GM12874 (cell line): Measurements from ENCODE around the gene LDLRAD2.

Source experiments
- CTCF ChIP-seq: IDR thresholded peaks from 2 replicates; pipeline ENCODE4 v1.5.1; 2011; ENCODE audit warnings: low read depth, mild to moderate bottlenecking, control low read depth, low read length, moderate library complexity; ENCODE audit not compliant: insufficient read depth

Gene LDLRAD2

DNA sequence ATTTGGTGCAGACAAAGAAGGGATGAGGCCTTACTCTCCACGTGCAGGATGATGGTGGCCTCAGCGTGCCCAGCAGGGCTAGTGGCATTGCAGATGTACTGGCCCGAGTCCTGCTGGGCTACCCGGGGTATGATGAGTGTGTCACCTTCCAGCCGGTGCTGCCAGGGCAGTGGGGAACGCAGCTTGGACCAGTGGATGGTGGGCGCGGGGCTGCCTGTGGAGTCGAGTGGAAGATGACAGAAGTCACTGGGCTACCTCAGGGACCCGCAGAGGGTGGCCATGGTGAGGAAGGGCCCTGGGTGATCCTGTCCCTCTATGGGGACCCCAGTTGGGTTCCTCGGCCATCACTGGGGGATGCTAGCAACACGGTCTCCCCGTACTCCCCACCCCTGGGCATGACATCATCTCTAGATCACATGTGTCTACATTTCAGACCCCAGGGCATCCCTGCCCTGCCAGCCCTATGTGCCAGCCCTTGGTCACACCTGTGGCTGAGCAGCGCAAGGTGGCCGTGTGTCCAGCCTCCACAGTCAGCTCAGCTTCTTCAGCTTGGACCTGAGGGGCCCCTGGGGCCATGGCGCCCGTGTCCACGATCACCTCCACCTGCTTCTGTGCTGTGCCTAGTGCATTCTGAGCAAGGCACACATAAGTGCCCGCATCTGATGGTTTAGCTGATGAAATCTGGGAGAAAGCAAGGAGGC is 27.4 kb downstream of the LDLRAD2 start:
- no peak for TF ChIP-seq CTCF

DNA sequence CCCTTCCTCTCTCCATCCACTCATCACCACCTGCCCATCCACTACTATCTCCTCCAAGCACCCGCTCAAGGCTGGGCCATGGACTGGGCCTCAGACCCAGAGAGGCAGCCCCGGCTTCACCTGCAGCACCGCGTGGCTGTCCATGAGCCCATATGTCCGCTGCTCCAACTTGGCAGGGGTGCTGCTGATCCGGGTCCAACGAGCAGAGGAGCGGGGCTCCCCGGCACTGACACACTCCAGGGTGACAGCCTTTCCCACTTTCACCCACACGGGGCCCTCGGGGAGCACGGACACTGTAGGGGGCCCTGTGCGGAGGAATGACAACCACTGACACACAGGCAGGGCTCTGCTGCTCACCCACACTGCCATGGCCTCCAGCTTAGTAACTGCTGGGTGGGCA is 28.9 kb downstream of the LDLRAD2 start:
- no peak for TF ChIP-seq CTCF

DNA sequence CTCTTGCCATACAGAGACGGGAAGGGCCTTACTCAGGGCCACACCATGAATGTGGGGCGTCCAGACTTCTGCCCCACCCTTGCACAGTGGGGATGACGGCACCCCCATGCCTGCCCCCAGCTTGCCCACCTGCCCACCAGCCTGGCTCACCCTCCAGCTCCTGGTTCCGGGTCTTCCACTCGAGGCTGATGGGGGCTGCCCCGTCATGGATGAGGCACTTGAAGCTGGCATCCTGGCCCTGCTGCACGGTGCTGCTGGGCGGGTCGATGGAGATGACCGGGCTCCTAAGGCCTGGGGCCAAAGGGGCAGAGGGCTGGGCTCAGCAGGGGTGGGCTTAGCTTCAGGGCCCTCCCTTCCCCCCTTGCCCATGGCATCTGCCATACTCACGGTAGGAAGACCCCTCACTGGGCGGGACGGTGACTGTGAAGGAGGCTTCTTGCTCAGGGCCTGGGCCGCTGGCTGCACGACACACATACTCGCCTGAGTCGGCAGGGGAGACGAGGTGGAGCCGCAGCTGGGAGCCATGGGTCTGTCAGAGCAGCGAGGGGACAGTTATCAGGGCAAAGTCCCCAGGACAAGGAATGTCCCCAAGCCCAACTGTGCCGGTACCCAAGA is 29.9 kb downstream of the LDLRAD2 start:
- no peak for TF ChIP-seq CTCF

DNA sequence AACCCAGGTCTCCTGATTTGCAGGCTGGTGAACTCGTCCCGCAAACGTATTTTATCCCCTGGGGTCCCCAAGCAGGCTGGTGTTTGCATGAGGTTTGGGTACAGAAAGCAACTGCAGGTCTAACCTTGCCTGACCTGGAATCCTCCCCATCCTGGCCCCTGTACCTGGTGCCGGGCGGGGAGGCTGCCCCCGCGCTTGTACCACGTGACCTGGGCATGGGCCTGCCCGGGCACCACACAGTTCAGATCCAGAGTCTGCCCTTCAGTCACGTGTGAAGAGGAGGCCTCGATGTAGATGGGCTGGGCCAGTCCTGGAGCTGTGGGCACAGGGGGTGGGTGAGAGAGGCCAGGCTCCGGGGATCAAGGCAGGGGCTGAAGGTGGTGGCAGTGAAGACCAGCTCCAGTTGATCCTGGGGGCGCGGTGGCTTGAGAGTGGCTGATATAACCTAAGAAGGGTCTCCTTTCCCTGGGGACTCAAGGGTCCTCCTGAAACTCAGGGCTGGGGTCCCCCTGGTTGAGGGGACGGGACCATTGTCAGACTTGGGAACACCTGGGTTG is 30.6 kb downstream of the LDLRAD2 start:
- no peak for TF ChIP-seq CTCF

DNA sequence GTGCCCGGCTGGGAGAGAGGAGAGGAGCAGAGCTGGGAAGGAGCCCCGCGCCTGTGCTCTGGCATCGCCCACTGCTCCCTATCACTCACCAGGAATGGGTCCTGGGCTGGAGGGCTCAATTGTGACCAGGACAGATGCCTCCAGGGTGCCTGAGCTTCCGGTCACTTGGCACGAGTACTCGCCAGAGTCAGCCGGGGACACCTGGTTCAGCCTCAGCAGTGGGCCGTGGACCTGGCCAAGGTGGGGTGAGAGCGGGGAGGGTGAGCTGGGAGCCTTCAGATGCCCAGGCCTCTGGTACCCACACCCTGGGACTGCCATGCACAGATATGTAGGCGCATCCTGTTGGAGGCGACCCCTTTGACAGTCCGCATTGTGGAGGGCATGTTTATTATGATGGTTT is 31.1 kb downstream of the LDLRAD2 start:
- TF ChIP-seq CTCF: no peak

DNA sequence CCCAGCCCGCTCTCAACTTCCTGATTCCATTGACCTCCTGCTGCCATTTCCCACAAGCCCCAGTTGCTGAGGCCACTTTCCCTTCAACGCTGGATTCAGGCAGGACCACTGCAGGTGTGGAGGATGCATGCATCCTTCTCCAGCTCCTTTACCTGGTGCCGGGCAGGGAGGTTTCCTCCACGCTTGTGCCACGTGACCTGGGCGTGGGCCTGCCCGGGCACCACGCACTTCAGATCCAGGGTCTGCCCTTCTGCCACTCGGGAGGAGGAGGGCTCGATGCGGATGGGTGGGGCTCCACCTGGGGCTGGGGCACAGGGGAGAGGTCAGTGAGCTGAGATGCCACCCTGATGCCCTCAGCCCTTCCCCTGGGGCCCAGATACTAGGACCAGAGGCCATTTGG is 31.9 kb downstream of the LDLRAD2 start:
- no peak for TF ChIP-seq CTCF

- TF ChIP-seq CTCF: no peak
Measured at GRCh38 chr1:21845646-21846641, 33.9 kb downstream of the LDLRAD2 start.
